Right lobe of liver (tissue), 6 donors: ENCODE results near the gene DENND1B. TPM values are rescaled to one million over a fixed set of nuclear protein-coding genes. Genes with fewer than 3 reads are reported as not detected.

Experiments
- ATAC-seq, 4 donors: fragments of 200-7000 bp; cut with Tn5 transposase; one replicate each; pipeline ENCODE4 v1.9.1; 2020; ENCODE audit warnings: mild to moderate bottlenecking in 4 of 4, moderate library complexity in 4 of 4
- DNase-seq, 3 donors: peaks; one replicate each; pipeline ENCODE4 v3.0.0-alpha.2; 2020
- H3K27ac ChIP-seq, 3 donors: fragments of 200-600 bp; one replicate each; pipeline ENCODE4 v1.8.0; 2022
- H3K27me3 ChIP-seq, 2 donors: fragments of 200-600 bp; one replicate each; pipeline ENCODE4 v1.8.0; 2022
- H3K36me3 ChIP-seq, 4 donors: fragments of 200-600 bp; sonication (generic) in 1 of 4; one replicate each; pipeline versions ENCODE4 v1.5.1 to v1.8.0; 2017 to 2022; ENCODE audit warnings: control low read depth in 1 of 4
- H3K4me1 ChIP-seq, 4 donors: fragments of 200-600 bp; sonication (generic) in 1 of 4; one replicate each; pipeline versions ENCODE4 v1.5.1 to v1.8.0; 2017 to 2022; ENCODE audit warnings: control low read depth in 1 of 4
- H3K4me3 ChIP-seq, 3 donors: fragments of 200-600 bp; one replicate each; pipeline ENCODE4 v1.8.0; 2022
- H3K9me3 ChIP-seq, 4 donors: fragments of 200-600 bp; sonication (generic) in 1 of 4; one replicate each; pipeline versions ENCODE4 v1.5.1 to v1.8.0; 2017 to 2022; ENCODE audit warnings: control low read depth in 1 of 4
- CTCF ChIP-seq, 4 donors: fragments of 200-600 bp in 3 of 4; fragments of 450-650 bp in 1 of 4; IDR thresholded peaks; one replicate each; pipeline versions ENCODE4 v1.5.1 to v1.8.0; 2016 to 2022; ENCODE audit warnings: antibody characterized with exemption in 4 of 4, mild to moderate bottlenecking in 2 of 4
- POLR2A ChIP-seq: fragments of 450-650 bp; IDR thresholded peaks from one replicate; pipeline ENCODE4 v1.6.1; 2017; ENCODE audit warnings: antibody characterized with exemption, mild to moderate bottlenecking
- WGBS: methylation state at CpG from one replicate; pipeline ENCODE4 v1.1.6; 2018; ENCODE audit warnings: low coverage, low lambda C conversion rate; ENCODE audit not compliant: insufficient coverage; ENCODE audit errors: missing lambda C conversion rate; 5-methylcytosine and 5-hydroxymethylcytosine counted together
- intact Hi-C, 2 donors: fragments of 100-400 bp; cut with DNase I; formaldehyde crosslinking; loops; one replicate each; pipeline versions ENCODE4 v1.11.2 to v1.14.1; 2022
- total RNA-seq, 6 experiments: library from RNA; depleted of rRNA in 2 of 6; stranded (reverse); fragments of >200 nt in 2 of 6; fragmentation: NEBNext Ultra II Directional in 3 of 6; extraction: Animal tissue kit (Norgen Biotek cat#: 25700) in 3 of 6; gene quantifications; one replicate each; pipeline versions ENCODE4 v1.1.0 to v1.2.4, GENCODE V29; 2016 to 2023
- donor health status: DM: no; HTN: yes; CAD: no.
- donor health status: DM: no; HTN: no; CAD: no.
- donor health status: DM: no; HTN: no; CAD: no.
- donor health status: DM: no; HTN: yes; CAD: no.
- donor health status: DM: no; HTN: yes; CAD: no.

DENND1B gene
- total RNA-seq, 6 experiments from 2014 or later: 6.4 to 8.9 (median 7.3) TPM

- intact Hi-C loops: no loop called here
- Histone ChIP-seq H3K9me3 (no peaks in the 10 kb centered on the region), H3K4me1 (peaks cover 0 to 11% (median 0%) of the 10 kb centered on the region in 4 donors), H3K27ac (no peak overlapping the region), H3K4me3 (no peak overlapping the region), H3K36me3 (no peaks in the 10 kb centered on the region), H3K27me3 (no peaks in the 10 kb centered on the region)
- 36% methylated on average over 1 of the region's 1 CpG for WGBS
- ATAC-seq: no peak
- TF ChIP-seq CTCF (IDR thresholded peaks at IDR 0.05) (no peak), POLR2A (no peak)
- DNase-seq: no peak
Measured at GRCh38 chr1:197736685-197737084, 38.6 kb downstream of the DENND1B start.

DNA sequence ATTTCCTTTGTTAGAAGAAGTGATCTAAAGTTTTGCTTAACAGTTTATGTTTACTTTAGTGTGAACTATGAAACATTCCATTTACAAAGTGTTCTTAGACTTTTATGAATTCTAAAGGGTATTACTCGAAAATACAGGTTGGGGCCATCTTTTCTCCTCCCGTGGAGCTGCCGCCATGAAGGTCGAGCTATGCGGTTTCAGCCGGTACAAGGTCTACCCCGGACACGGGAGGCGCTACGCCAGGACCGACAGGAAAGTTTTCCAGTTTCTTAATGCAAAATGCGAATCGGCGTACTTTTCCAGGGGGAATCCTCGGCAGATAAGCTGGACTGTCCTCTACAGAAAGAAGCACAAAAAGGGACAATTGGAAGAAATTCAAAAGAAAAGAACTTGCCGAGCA is 39.8 kb downstream of the DENND1B start:
- no peak overlapping the region for H3K27ac ChIP-seq
- no peaks in the 10 kb centered on the region for H3K36me3 ChIP-seq
- 95% methylated on average over 16 of the region's 16 CpGs for WGBS
- TF ChIP-seq POLR2A (no peak), CTCF (IDR thresholded peaks at IDR 0.05) (no peak)
- ATAC-seq: no peak
- intact Hi-C loops: no loop called here
- no peak for DNase-seq
- H3K27me3 ChIP-seq: no peaks in the 10 kb centered on the region
- H3K9me3 ChIP-seq: no peaks in the 10 kb centered on the region
- H3K4me3 ChIP-seq: no peak overlapping the region
- peaks cover 0 to 2% (median 0%) of the 10 kb centered on the region in 4 donors for H3K4me1 ChIP-seq

GRCh38 chr1:197733324-197733723 is 42.0 kb downstream of the DENND1B start:
- Histone ChIP-seq H3K4me1 (no peaks in the 10 kb centered on the region), H3K27ac (no peak overlapping the region), H3K4me3 (no peak overlapping the region), H3K9me3 (no peaks in the 10 kb centered on the region), H3K36me3 (no peaks in the 10 kb centered on the region), H3K27me3 (no peaks in the 10 kb centered on the region)
- DNase-seq: no peak
- TF ChIP-seq POLR2A: no peak
- no peak for TF ChIP-seq CTCF (IDR thresholded peaks at IDR 0.05)
- intact Hi-C loops: no loop called here
- WGBS: 71% methylated on average over 5 of the region's 5 CpGs
- no peak for ATAC-seq

- intact Hi-C loops: no loop called here
Measured at GRCh38 chr1:197732187-197732586, 43.1 kb downstream of the DENND1B start.

More at GRCh38 chr1:197732187-197732586, 43.1 kb downstream of the DENND1B start:
- no peaks in the 10 kb centered on the region for H3K4me1 ChIP-seq
- DNase-seq (no peak), ATAC-seq (no peak)
- H3K4me3 ChIP-seq: no peak overlapping the region
- 54% methylated on average over 2 of the region's 2 CpGs for WGBS
- H3K36me3 ChIP-seq: no peaks in the 10 kb centered on the region
- no peak for TF ChIP-seq CTCF (IDR thresholded peaks at IDR 0.05)
- TF ChIP-seq POLR2A: no peak
- no peak overlapping the region for H3K27ac ChIP-seq
- no peaks in the 10 kb centered on the region for H3K9me3 ChIP-seq
- H3K27me3 ChIP-seq: no peaks in the 10 kb centered on the region
